Measurements from ENCODE around the gene KRTAP9-1.
"Not testable (repeated sequence)": the region's sequence is repeated elsewhere in the genome, so short reads cannot be mapped to it uniquely, and the experiment has no call there.

KRTAP9-1 gene

GRCh38 chr17:41230094-41230493 is 40.4 kb downstream of the KRTAP9-1 start:
- H3K27ac ChIP-seq = no peak overlapping the region
- CTCF ChIA-PET = no interaction called here
- TF ChIP-seq CTCF (conservative IDR thresholded peaks at IDR 0.05; ENCODE audit: low read depth) = no peak
- POLR2A ChIA-PET (ENCODE audit: low non-redundant PET) = no interaction called here
- no peak for DNase-seq (ENCODE audit: low spot score)

GRCh38 chr17:41231731-41232130 is 42.0 kb downstream of the KRTAP9-1 start:
- DNase-seq (ENCODE audit: low spot score) = no peak
- H3K27ac ChIP-seq = no peak overlapping the region
- no peak for TF ChIP-seq CTCF (conservative IDR thresholded peaks at IDR 0.05; ENCODE audit: low read depth)
- ChIA-PET CTCF (no interaction called here), POLR2A (ENCODE audit: low non-redundant PET) (no interaction called here)

- H3K27ac ChIP-seq; CTCF ChIA-PET; DNase-seq (ENCODE audit: low spot score); POLR2A ChIA-PET (ENCODE audit: low non-redundant PET): not testable (repeated sequence)
Observed at GRCh38 chr17:41232399-41233105, 42.9 kb downstream of the KRTAP9-1 start, which contains the start of gene KRTAP9-3. Gene KRTAP9-3, plus strand, starts transcription at chr17:41232449. Its CDS starts 53 bp downstream, at chr17:41232502.

DNA sequence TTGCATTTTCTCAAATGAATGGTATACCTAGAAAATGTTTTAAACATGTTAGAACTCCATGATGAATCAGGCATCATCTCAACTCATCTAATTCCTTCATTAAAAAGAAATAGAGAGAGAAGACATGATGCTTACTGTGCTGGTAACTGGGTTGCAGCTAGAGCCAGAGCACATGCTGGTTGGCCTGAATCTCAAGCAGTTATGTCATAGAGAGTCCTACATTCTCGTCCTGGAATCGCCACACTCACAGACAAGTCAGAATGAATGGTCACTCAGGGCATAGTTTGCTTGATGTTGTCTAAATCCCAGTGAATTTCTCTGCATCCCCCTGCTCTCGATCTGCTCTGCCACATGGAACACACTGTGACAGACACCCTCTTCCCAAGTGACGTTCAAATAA is 47.4 kb downstream of the KRTAP9-1 start:
- CTCF ChIA-PET = interaction anchor here (0.7 kb wide), 1 partner anchor 251 kb away, joined by 3 read pairs; no protein-coding TSS in a partner anchor
- DNase-seq (ENCODE audit: low spot score); H3K27ac ChIP-seq; POLR2A ChIA-PET (ENCODE audit: low non-redundant PET): not testable (repeated sequence)

DNA sequence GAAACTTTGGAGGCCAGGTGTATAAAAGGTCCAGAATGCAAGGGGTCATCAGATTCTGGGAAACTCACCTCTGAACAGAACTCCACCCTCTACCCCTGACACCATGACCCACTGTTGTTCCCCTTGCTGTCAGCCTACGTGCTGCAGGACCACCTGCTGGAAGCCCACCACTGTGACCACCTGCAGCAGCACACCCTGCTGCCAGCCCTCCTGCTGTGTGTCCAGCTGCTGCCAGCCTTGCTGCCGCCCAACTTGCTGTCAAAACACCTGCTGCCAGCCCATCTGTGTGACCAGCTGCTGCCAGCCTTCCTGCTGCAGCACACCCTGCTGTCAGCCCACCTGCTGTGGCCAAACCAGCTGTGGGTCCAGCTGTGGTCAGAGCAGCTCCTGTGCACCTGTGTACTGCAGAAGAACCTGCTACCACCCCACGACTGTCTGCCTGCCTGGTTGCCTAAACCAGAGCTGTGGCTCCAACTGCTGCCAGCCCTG is 48.3 kb downstream of the KRTAP9-1 start, which contains the start of gene KRTAP9-8:
Gene KRTAP9-8, plus strand, starts transcription at position 51 of the 489 bp plus-strand sequence. Its CDS starts 53 bp downstream, at position 104.
- CTCF ChIA-PET; DNase-seq (ENCODE audit: low spot score); POLR2A ChIA-PET (ENCODE audit: low non-redundant PET); H3K27ac ChIP-seq: not testable (repeated sequence)

All from RWPE1 (cell line).